GM12878 (cell line): ENCODE measurements around the gene RUFY3. TPM values are rescaled to one million over a fixed set of nuclear protein-coding genes. Genes with fewer than 3 reads are reported as not detected.

ENCODE experiments used
- ATAC-seq: fragments of 200-7000 bp; cut with Tn5 transposase; 3 replicates; pipeline ENCODE4 v1.9.1; 2020; ENCODE audit warnings: mild to moderate bottlenecking, moderate library complexity
- BruUV-seq: library from RNA; stranded (reverse); fragments of 400-500 nt; replicated peaks from 2 replicates; lab custom pipeline; 2021; lab: Mats Ljungman, UMichigan
- CTCF ChIA-PET: fragments of 300-600 bp; sonication (Branson Sonifier 250); formaldehyde crosslinking; extraction: SDS; loops from one replicate; lab custom pipeline; 2021; ENCODE audit warnings: inconsistent platforms; lab: Yijun Ruan, JAX
- POLR2A ChIA-PET: fragments of 350-600 bp; formaldehyde crosslinking; extraction: SDS; loops from one replicate; lab custom pipeline; 2021; ENCODE audit warnings: inconsistent platforms; lab: Charles Lee
- RAD21 ChIA-PET: fragments of 300-600 bp; sonication (Branson Sonifier 250); formaldehyde crosslinking; loops from one replicate; lab custom pipeline; 2023; ENCODE audit warnings: antibody characterized with exemption; ENCODE audit not compliant: unreplicated experiment; lab: Charles Lee
- SMC1A ChIA-PET: fragments of 300-600 bp; sonication (Branson Sonifier 250); formaldehyde crosslinking; loops from one replicate; lab custom pipeline; 2023; ENCODE audit not compliant: unreplicated experiment, uncharacterized antibody; lab: Charles Lee
- DNase-seq: peaks from one replicate; pipeline ENCODE4 v3.0.0-alpha.2; 2011; ENCODE audit warnings: low read depth, low spot score
- FAIRE-seq: peaks from 3 replicates; lab custom pipeline; 2011; peaks lifted over from hg19 to GRCh38; lab: Jason Lieb, UNC
- H2AFZ ChIP-seq: 2 replicates; pipeline ENCODE4 v1.6.0; 2011; ENCODE audit warnings: low read depth, low read length, control low read depth; ENCODE audit not compliant: control insufficient read depth
- H3K27ac ChIP-seq: 2 replicates; pipeline ENCODE4 v1.5.1; 2011; ENCODE audit warnings: control low read depth; ENCODE audit not compliant: control insufficient read depth, insufficient read depth
- H3K27me3 ChIP-seq, 2 experiments: replicated peaks in 1 of 2; 2 replicates each; pipeline versions ENCODE4 v1.6.0 to v1.6.1; 2011; ENCODE audit warnings: low read length in 1 of 2; ENCODE audit not compliant: control insufficient read depth in 2 of 2, insufficient read depth in 2 of 2
- H3K36me3 ChIP-seq, 2 experiments: 2 replicates each; pipeline ENCODE4 v1.5.1; 2011; ENCODE audit warnings: low read length in 1 of 2; ENCODE audit not compliant: control insufficient read depth in 2 of 2, insufficient read depth in 2 of 2
- H3K4me1 ChIP-seq: 2 replicates; pipeline ENCODE4 v1.6.1; 2011; ENCODE audit warnings: mild to moderate bottlenecking, low read length, moderate library complexity, mixed read lengths; ENCODE audit not compliant: control insufficient read depth, insufficient read depth
- H3K4me2 ChIP-seq: 2 replicates; pipeline ENCODE4 v1.6.0; 2011; ENCODE audit warnings: control low read depth; ENCODE audit not compliant: control insufficient read depth, insufficient read depth
- H3K4me3 ChIP-seq: fragments of 200-600 bp; sonication (generic); 2 replicates; pipeline ENCODE4 v1.5.1; 2016
- H3K79me2 ChIP-seq: 2 replicates; pipeline ENCODE4 v1.6.0; 2011; ENCODE audit warnings: low read length; ENCODE audit not compliant: control insufficient read depth, insufficient read depth
- H3K9ac ChIP-seq: 2 replicates; pipeline ENCODE4 v1.8.0; 2011; ENCODE audit warnings: low read length, control low read depth, mixed read lengths; ENCODE audit not compliant: control insufficient read depth, insufficient read depth
- H3K9me3 ChIP-seq: replicated peaks from 3 replicates; pipeline ENCODE4 v1.5.1; 2011; ENCODE audit warnings: mild to moderate bottlenecking, low read length; ENCODE audit not compliant: control insufficient read depth, insufficient read depth
- H4K20me1 ChIP-seq: 2 replicates; pipeline ENCODE4 v1.6.0; 2011; ENCODE audit not compliant: control insufficient read depth, insufficient read depth
- BRCA1 ChIP-seq: IDR thresholded peaks from 2 replicates; pipeline ENCODE4 v1.6.1; 2011; ENCODE audit warnings: low read depth, low read length, improper control_type of control experiment
- EED ChIP-seq: sonication (generic); IDR thresholded peaks from 2 replicates; pipeline ENCODE4 v1.6.1; 2016; ENCODE audit warnings: antibody characterized with exemption, low read depth
- FOS ChIP-seq: IDR thresholded peaks from 3 replicates; pipeline ENCODE4 v1.6.1; 2011; ENCODE audit warnings: borderline replicate concordance; ENCODE audit not compliant: insufficient read length; ENCODE audit errors: extremely low read depth
- FOXM1 ChIP-seq: IDR thresholded peaks from 2 replicates; pipeline ENCODE4 v1.6.1; 2012; ENCODE audit warnings: low read depth, mild to moderate bottlenecking, inconsistent platforms, low read length, moderate library complexity
- IKZF2 ChIP-seq, 2 experiments: fragments of 450-650 bp; IDR thresholded peaks; 2 replicates each; pipeline ENCODE4 v1.6.1; 2017; ENCODE audit warnings: mild to moderate bottlenecking in 2 of 2, moderate library complexity in 2 of 2
- IRF4 ChIP-seq: IDR thresholded peaks from 2 replicates; pipeline ENCODE4 v1.6.1; 2011; ENCODE audit warnings: low read depth, low read length
- JUNB ChIP-seq: IDR thresholded peaks from 2 replicates; pipeline ENCODE4 v1.6.1; 2016; ENCODE audit warnings: antibody characterized with exemption, mild to moderate bottlenecking
- NFIC ChIP-seq: IDR thresholded peaks from 2 replicates; pipeline ENCODE4 v1.6.1; 2012; ENCODE audit warnings: low read depth, mild to moderate bottlenecking, inconsistent platforms, low read length, moderate library complexity
- POLR2AphosphoS5 ChIP-seq: IDR thresholded peaks from 2 replicates; pipeline ENCODE4 v1.6.1; 2011; ENCODE audit warnings: mild to moderate bottlenecking, low read length, inconsistent platforms
- RBBP5 ChIP-seq: fragments of 200-600 bp; sonication (generic); conservative IDR thresholded peaks from 2 replicates; pipeline ENCODE4 v1.6.1; 2016
- RUNX3 ChIP-seq: IDR thresholded peaks from 2 replicates; pipeline ENCODE4 v1.6.1; 2012; ENCODE audit warnings: low read length, inconsistent platforms
- SPI1 ChIP-seq: IDR thresholded peaks from 2 replicates; pipeline ENCODE4 v1.6.1; 2011; ENCODE audit warnings: low read depth, mild to moderate bottlenecking, low read length, moderate library complexity, borderline replicate concordance; ENCODE audit not compliant: insufficient read depth
- STAT1 ChIP-seq: fragments of 450-650 bp; conservative IDR thresholded peaks from 2 replicates; pipeline ENCODE4 v1.6.1; 2014; ENCODE audit warnings: antibody characterized with exemption, mild to moderate bottlenecking
- whole genome bisulfite sequencing: methylation state at CpG from one replicate; pipeline ENCODE4 v1.1.6; 2016; ENCODE audit warnings: low lambda C conversion rate; ENCODE audit not compliant: insufficient replicate concordance, insufficient coverage; ENCODE audit errors: missing lambda C conversion rate; 5-methylcytosine and 5-hydroxymethylcytosine counted together
- in situ Hi-C: fragments of 300-500 bp; cut with MboI; formaldehyde crosslinking; loops from 9 replicates; pipeline ENCODE4 v1.14.3; 2018; ENCODE audit warnings: mixed read lengths
- intact Hi-C: fragments of 100-400 bp; cut with micrococcal nuclease; formaldehyde crosslinking; loops from one replicate; pipeline ENCODE4 v1.14.2; 2022; ENCODE audit not compliant: unreplicated experiment
- polyA plus RNA-seq, 11 experiments: library from polyadenylated mRNA; depleted of rRNA in 4 of 11; unstranded in 6 of 11; stranded (reverse) in 5 of 11; fragments of >200 nt; fragmentation: Nextera tagmentation in 4 of 11; fragmentation: Illumina TruSeq in 1 of 11; extraction: Ambion mirVana in 4 of 11; extraction: Trizol in 1 of 11; gene quantifications; 1 replicate in 1 of 11; 2 replicates in 10 of 11; pipeline versions ENCODE4 v1.2.1 to v1.2.3, GENCODE V29; 2011 to 2016; ENCODE audit warnings: inconsistent platforms in 2 of 11, missing spikeins in 2 of 11, low read depth in 1 of 11
- total RNA-seq, 4 experiments: library from RNA; depleted of rRNA in 3 of 4; stranded (reverse); fragments of >200 nt in 3 of 4; fragmentation: Illumina TruSeq in 1 of 4; extraction: Trizol in 1 of 4; gene quantifications; 2 replicates each; pipeline versions ENCODE4 v1.2.1 to v1.2.3, GENCODE V29; 2013 to 2021
- TF ChIP-seq, protein P1 (sequence below): fragments of 450-650 bp; IDR thresholded peaks from 2 replicates; pipeline ENCODE4 v1.6.1; 2018; ENCODE audit warnings: mild to moderate bottlenecking, low read depth, moderate library complexity; ENCODE audit not compliant: partially characterized antibody
- TF ChIP-seq, protein P2 (sequence below): fragments of 450-650 bp; IDR thresholded peaks from 2 replicates; pipeline ENCODE4 v1.6.1; 2017; ENCODE audit warnings: low read depth, mild to moderate bottlenecking, moderate library complexity
- TF ChIP-seq, protein P3 (sequence below): IDR thresholded peaks from 2 replicates; pipeline ENCODE4 v1.6.1; 2012; ENCODE audit warnings: low read length, inconsistent platforms

The RUFY3 gene
- total and polyA plus RNA-seq, 10 of the 15 experiments (the other 5 are each of a cell fraction or from before 2014, with no cell fraction given) = 5.1 to 28.3 (median 13.1) TPM

DNA sequence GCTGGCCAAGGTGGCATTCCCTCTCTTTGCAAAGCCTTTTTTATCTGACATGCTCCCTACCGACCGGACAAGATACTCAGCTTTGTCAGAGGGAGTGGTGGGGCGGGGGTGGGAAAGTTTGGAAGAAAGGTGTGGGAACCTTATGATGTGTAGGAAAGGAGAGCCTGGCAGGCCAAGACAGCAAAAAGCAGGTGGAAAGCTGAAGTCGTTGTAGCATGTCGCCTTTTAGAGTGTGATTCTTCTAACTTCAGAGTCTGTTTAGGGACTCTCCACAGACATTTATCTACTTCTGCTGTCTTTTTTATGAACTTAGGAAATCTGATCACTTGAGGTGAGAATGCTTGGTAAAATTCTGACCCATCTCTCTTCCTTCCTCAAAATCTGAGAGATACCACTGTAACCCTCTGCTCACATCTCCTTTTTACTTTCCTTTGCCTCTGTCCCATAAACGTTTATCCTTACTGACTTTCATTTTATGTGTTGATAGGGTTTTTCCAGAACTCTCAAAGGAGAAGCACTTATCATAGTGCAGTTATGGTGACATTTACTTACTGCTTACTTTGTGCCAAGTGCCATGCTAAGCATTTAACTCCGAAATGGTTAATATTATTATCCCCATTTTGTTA lies 8.2 kb upstream of the RUFY3 start:
- CTCF ChIA-PET = interaction anchor here (0.9 to 5.0 kb wide), 9 partner anchors 7 to 291 kb away, joined by 3 to 41 read pairs (median 5); partner anchors contain the start of gene RUFY3
- peak overlapping the region; percentile 44 for H3K4me3 ChIP-seq
- BruUV-seq = no TSS peak
- peak overlapping the region; percentile 72 for H3K27ac ChIP-seq
- DNase-seq (peak; percentile 47), ATAC-seq (peak; percentile 74), FAIRE-seq (no peak)
- no peaks in the 10 kb centered on the region for H4K20me1 ChIP-seq
- RAD21 ChIA-PET = interaction anchor here (0.7 to 4.8 kb wide), 8 partner anchors 8 to 280 kb away, joined by 3 to 43 read pairs (median 4); partner anchors contain the start of genes DCK and UTP3
- no peaks in the 10 kb centered on the region for H3K27me3 ChIP-seq
- POLR2A ChIA-PET = interaction anchor here (0.6 to 1.9 kb wide), 5 partner anchors 10 to 41 kb away, joined by 3 to 6 read pairs (median 5); no protein-coding TSS in a partner anchor
- peak overlapping the region; percentile 62 for H3K9ac ChIP-seq
- SMC1A ChIA-PET = interaction anchor here (0.8 to 5.9 kb wide), 9 partner anchors 9 to 283 kb away, joined by 3 to 65 read pairs (median 5); no protein-coding TSS in a partner anchor
- peak overlapping the region; percentile 49 for H2AFZ ChIP-seq
- in situ Hi-C loops = no loop called here
- no peaks in the 10 kb centered on the region for H3K9me3 ChIP-seq
- H3K79me2 ChIP-seq = no peaks in the 10 kb centered on the region; the same call in 1 of the 2 replicates
- peak overlapping the region; percentile 89 for H3K4me2 ChIP-seq
- H3K36me3 ChIP-seq = no peaks in the 10 kb centered on the region
- peaks cover 33% of the 10 kb centered on the region for H3K4me1 ChIP-seq
- 2% methylated on average over 7 of the region's 7 CpGs for whole genome bisulfite sequencing
- intact Hi-C loops = no loop called here
- TF ChIP-seq POLR2AphosphoS5 (no peak), JUNB (peak; percentile 43; the same call in 1 of the 2 replicates), BRCA1 (no peak), STAT1 (no peak), FOXM1 (peak; percentile 79), FOS (no peak), EED (peak; percentile 54; the same call in 1 of the 2 replicates), IKZF2 (IDR thresholded peaks at IDR 0.05) (peak in 1 of 2 experiments; percentile 56; a peak in 2 of 4 replicates), NFIC (peak; percentile 70), RBBP5 (no peak), RUNX3 (peak; percentile 55), IRF4 (0 out of 2 replicates have a peak, but pooled peaks have one; percentile 33), SPI1 (peak; percentile 70)
- TF ChIP-seq, protein P1, sequence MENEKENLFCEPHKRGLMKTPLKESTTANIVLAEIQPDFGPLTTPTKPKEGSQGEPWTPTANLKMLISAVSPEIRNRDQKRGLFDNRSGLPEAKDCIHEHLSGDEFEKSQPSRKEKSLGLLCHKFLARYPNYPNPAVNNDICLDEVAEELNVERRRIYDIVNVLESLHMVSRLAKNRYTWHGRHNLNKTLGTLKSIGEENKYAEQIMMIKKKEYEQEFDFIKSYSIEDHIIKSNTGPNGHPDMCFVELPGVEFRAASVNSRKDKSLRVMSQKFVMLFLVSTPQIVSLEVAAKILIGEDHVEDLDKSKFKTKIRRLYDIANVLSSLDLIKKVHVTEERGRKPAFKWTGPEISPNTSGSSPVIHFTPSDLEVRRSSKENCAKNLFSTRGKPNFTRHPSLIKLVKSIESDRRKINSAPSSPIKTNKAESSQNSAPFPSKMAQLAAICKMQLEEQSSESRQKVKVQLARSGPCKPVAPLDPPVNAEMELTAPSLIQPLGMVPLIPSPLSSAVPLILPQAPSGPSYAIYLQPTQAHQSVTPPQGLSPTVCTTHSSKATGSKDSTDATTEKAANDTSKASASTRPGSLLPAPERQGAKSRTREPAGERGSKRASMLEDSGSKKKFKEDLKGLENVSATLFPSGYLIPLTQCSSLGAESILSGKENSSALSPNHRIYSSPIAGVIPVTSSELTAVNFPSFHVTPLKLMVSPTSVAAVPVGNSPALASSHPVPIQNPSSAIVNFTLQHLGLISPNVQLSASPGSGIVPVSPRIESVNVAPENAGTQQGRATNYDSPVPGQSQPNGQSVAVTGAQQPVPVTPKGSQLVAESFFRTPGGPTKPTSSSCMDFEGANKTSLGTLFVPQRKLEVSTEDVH = no peak
- TF ChIP-seq, protein P2, sequence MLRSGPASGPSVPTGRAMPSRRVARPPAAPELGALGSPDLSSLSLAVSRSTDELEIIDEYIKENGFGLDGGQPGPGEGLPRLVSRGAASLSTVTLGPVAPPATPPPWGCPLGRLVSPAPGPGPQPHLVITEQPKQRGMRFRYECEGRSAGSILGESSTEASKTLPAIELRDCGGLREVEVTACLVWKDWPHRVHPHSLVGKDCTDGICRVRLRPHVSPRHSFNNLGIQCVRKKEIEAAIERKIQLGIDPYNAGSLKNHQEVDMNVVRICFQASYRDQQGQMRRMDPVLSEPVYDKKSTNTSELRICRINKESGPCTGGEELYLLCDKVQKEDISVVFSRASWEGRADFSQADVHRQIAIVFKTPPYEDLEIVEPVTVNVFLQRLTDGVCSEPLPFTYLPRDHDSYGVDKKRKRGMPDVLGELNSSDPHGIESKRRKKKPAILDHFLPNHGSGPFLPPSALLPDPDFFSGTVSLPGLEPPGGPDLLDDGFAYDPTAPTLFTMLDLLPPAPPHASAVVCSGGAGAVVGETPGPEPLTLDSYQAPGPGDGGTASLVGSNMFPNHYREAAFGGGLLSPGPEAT = peak; percentile 71; the same call in 1 of the 2 replicates
- TF ChIP-seq, protein P3, sequence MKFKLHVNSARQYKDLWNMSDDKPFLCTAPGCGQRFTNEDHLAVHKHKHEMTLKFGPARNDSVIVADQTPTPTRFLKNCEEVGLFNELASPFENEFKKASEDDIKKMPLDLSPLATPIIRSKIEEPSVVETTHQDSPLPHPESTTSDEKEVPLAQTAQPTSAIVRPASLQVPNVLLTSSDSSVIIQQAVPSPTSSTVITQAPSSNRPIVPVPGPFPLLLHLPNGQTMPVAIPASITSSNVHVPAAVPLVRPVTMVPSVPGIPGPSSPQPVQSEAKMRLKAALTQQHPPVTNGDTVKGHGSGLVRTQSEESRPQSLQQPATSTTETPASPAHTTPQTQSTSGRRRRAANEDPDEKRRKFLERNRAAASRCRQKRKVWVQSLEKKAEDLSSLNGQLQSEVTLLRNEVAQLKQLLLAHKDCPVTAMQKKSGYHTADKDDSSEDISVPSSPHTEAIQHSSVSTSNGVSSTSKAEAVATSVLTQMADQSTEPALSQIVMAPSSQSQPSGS = peak; percentile 50; the same call in 1 of the 2 replicates
